Nephron progenitor cell (in vitro differentiated cells): ENCODE results near the gene FYN.

Source experiments
- DNase-seq: peaks from one replicate; pipeline ENCODE4 v3.0.0; 2021
- H3K27ac Mint-ChIP-seq: 2 replicates; pipeline ENCODE4 v1.8.0; 2021; ENCODE audit warnings: mild to moderate bottlenecking, moderate library complexity, mixed read lengths
- H3K27me3 Mint-ChIP-seq: 2 replicates; pipeline ENCODE4 v1.8.0; 2021; ENCODE audit warnings: mild to moderate bottlenecking, low read depth, mixed read lengths; ENCODE audit not compliant: poor library complexity
- H3K36me3 Mint-ChIP-seq: 2 replicates; pipeline ENCODE4 v1.8.0; 2021; ENCODE audit warnings: low read depth, mixed read lengths
- H3K4me1 Mint-ChIP-seq: 2 replicates; pipeline ENCODE4 v1.8.0; 2021; ENCODE audit warnings: mixed read lengths
- H3K4me3 Mint-ChIP-seq: 2 replicates; pipeline ENCODE4 v1.8.0; 2021; ENCODE audit warnings: mild to moderate bottlenecking, moderate library complexity, mixed read lengths
- H3K9me3 Mint-ChIP-seq: 2 replicates; pipeline ENCODE4 v1.8.0; 2021; ENCODE audit warnings: mild to moderate bottlenecking, moderate library complexity, mixed read lengths
- CTCF ChIP-seq: fragments of 200-600 bp; sonication (generic); IDR thresholded peaks from 2 replicates; pipeline ENCODE4 v1.5.0; 2021; ENCODE audit warnings: antibody characterized with exemption

FYN gene

GRCh38 chr6:111612379-111612778 lies 260.9 kb downstream of the FYN start:
- no peak overlapping the region for H3K27ac Mint-ChIP-seq
- peaks cover 11% of the 10 kb centered on the region for H3K36me3 Mint-ChIP-seq
- TF ChIP-seq CTCF, result no peak
- peaks cover 46% of the 10 kb centered on the region for H3K4me1 Mint-ChIP-seq
- H3K27me3 Mint-ChIP-seq, result peaks cover 7% of the 10 kb centered on the region
- H3K4me3 Mint-ChIP-seq, result no peak overlapping the region
- DNase-seq, result no peak
- peaks cover 15% of the 10 kb centered on the region for H3K9me3 Mint-ChIP-seq

- Mint-ChIP-seq H3K4me1 (peaks cover 55% of the 10 kb centered on the region), H3K27me3 (peaks cover 3% of the 10 kb centered on the region)
These were observed 262.6 kb downstream of the FYN start for GRCh38 chr6:111610548-111611172.

More at GRCh38 chr6:111610548-111611172, 262.6 kb downstream of the FYN start:
- Mint-ChIP-seq H3K9me3 (peaks cover 15% of the 10 kb centered on the region), H3K27ac (peak overlapping the region; percentile 72), H3K4me3 (no peak overlapping the region), H3K36me3 (peaks cover 11% of the 10 kb centered on the region)
- no peak for TF ChIP-seq CTCF
- no peak for DNase-seq
